Endothelial cell of umbilical vein (primary cell): Measurements from ENCODE around the gene ALOX5AP. TPM values are rescaled to one million over a fixed set of nuclear protein-coding genes. Genes with fewer than 3 reads are reported as not detected.

Experiments used
- BruUV-seq: library from RNA; stranded (reverse); fragments of 400-500 nt; replicated peaks from 2 replicates; lab custom pipeline; 2021; lab: Mats Ljungman, UMichigan
- CTCF ChIA-PET: fragments of 300-600, 350-600 bp; sonication (Branson Sonifier 250); formaldehyde crosslinking; loops from one replicate; lab custom pipeline; 2021; ENCODE audit warnings: antibody characterized with exemption, inconsistent platforms; lab: Charles Lee
- POLR2A ChIA-PET: fragments of 300-600, 350-600 bp; sonication (Branson Sonifier 250); formaldehyde crosslinking; loops from one replicate; lab custom pipeline; 2021; ENCODE audit warnings: antibody characterized with exemption, inconsistent platforms; lab: Charles Lee
- DNase-seq: peaks from one replicate; pipeline ENCODE4 v3.0.0-alpha.2; 2011; ENCODE audit warnings: low read depth, low spot score
- FAIRE-seq: peaks from 2 replicates; lab custom pipeline; 2011; peaks lifted over from hg19 to GRCh38; lab: Jason Lieb, UNC
- H2AFZ ChIP-seq: 2 replicates; pipeline ENCODE4 v1.6.0; 2012; ENCODE audit warnings: low read depth, low read length, control low read depth, inconsistent platforms
- H3K27ac ChIP-seq: 2 replicates; pipeline ENCODE4 v1.5.1; 2011; ENCODE audit warnings: low read depth, mild to moderate bottlenecking, control low read depth, low read length, moderate library complexity; ENCODE audit not compliant: insufficient read depth
- H3K27me3 ChIP-seq, 2 experiments: 2 replicates each; pipeline versions ENCODE4 v1.6.0 to v1.6.1; 2011; ENCODE audit warnings: low read length in 2 of 2, mixed read lengths in 1 of 2; ENCODE audit not compliant: control insufficient read depth in 2 of 2, insufficient read depth in 2 of 2
- H3K36me3 ChIP-seq, 2 experiments: 2 replicates in 1 of 2; 3 replicates in 1 of 2; pipeline ENCODE4 v1.5.1; 2011; ENCODE audit warnings: low read length in 2 of 2, mild to moderate bottlenecking in 1 of 2, moderate library complexity in 1 of 2; ENCODE audit not compliant: control insufficient read depth in 2 of 2, insufficient read depth in 2 of 2; ENCODE audit errors: extremely low read depth in 1 of 2
- H3K4me1 ChIP-seq: 3 replicates; pipeline ENCODE4 v1.5.1; 2011; ENCODE audit warnings: mild to moderate bottlenecking, low read length; ENCODE audit not compliant: control insufficient read depth, insufficient read depth; ENCODE audit errors: extremely low read depth
- H3K4me2 ChIP-seq: 2 replicates; pipeline ENCODE4 v1.6.1; 2011; ENCODE audit warnings: low read length, control low read depth, mixed read lengths; ENCODE audit not compliant: insufficient read depth
- H3K4me3 ChIP-seq, 3 experiments: fragments of 200-600 bp in 1 of 3; sonication (generic), shearing (Covaris generic) in 1 of 3; replicated peaks in 1 of 3; 2 replicates each; pipeline ENCODE4 v1.5.1; 2011 to 2016; ENCODE audit warnings: control low read depth in 3 of 3, low read length in 3 of 3, mild to moderate bottlenecking in 2 of 3, inconsistent platforms in 1 of 3, low read depth in 1 of 3, moderate library complexity in 1 of 3; ENCODE audit not compliant: insufficient read depth in 1 of 3
- H3K79me2 ChIP-seq: 2 replicates; pipeline ENCODE4 v1.6.0; 2012; ENCODE audit warnings: low read length, inconsistent platforms; ENCODE audit not compliant: control insufficient read depth, insufficient read depth
- H3K9ac ChIP-seq: replicated peaks from 2 replicates; pipeline ENCODE3; 2011; ENCODE audit warnings: low read length, control low read depth; ENCODE audit not compliant: insufficient read depth; ENCODE audit errors: extremely low read depth
- H3K9me1 ChIP-seq: replicated peaks from 3 replicates; pipeline ENCODE4 v1.6.0; 2011; ENCODE audit warnings: mild to moderate bottlenecking, low read length; ENCODE audit not compliant: control insufficient read depth, insufficient read depth; ENCODE audit errors: extremely low read depth
- H3K9me3 ChIP-seq: replicated peaks from 2 replicates; pipeline ENCODE4 v1.5.1; 2012; ENCODE audit warnings: low read length, inconsistent platforms; ENCODE audit not compliant: control insufficient read depth, insufficient read depth
- H4K20me1 ChIP-seq: replicated peaks from 2 replicates; pipeline ENCODE3; 2011; ENCODE audit warnings: mild to moderate bottlenecking, low read length; ENCODE audit not compliant: control insufficient read depth, insufficient read depth; ENCODE audit errors: extremely low read depth
- CTCF ChIP-seq, 2 donors: IDR thresholded peaks; 1 replicate in 1 of 2; 2 replicates in 1 of 2; pipeline ENCODE4 v1.5.1; 2011; ENCODE audit warnings: low read length in 2 of 2, mild to moderate bottlenecking in 2 of 2, moderate library complexity in 2 of 2, control low read depth in 1 of 2, inconsistent platforms in 1 of 2, low read depth in 1 of 2; ENCODE audit not compliant: insufficient read depth in 1 of 2; ENCODE audit errors: extremely low read depth in 1 of 2
- EZH2 ChIP-seq: IDR thresholded peaks from 2 replicates; pipeline ENCODE4 v1.6.1; 2012; ENCODE audit warnings: borderline replicate concordance, low read depth, mild to moderate bottlenecking, moderate library complexity, low read length, inconsistent platforms; ENCODE audit not compliant: severe bottlenecking
- FOS ChIP-seq: IDR thresholded peaks from 2 replicates; pipeline ENCODE4 v1.6.1; 2011; ENCODE audit warnings: mild to moderate bottlenecking, low read length, moderate library complexity, borderline replicate concordance; ENCODE audit not compliant: insufficient read depth
- GATA2 ChIP-seq: IDR thresholded peaks from 2 replicates; pipeline ENCODE4 v1.7.0; 2011; ENCODE audit warnings: low read depth, mild to moderate bottlenecking, moderate library complexity, mixed read lengths, low read length; ENCODE audit not compliant: insufficient read length, insufficient read depth
- JUN ChIP-seq: IDR thresholded peaks from 2 replicates; pipeline ENCODE4 v1.6.1; 2011; ENCODE audit warnings: borderline replicate concordance, low read depth; ENCODE audit not compliant: insufficient read length, insufficient read depth
- MAX ChIP-seq: IDR thresholded peaks from 2 replicates; pipeline ENCODE4 v1.6.1; 2011; ENCODE audit not compliant: insufficient read depth, insufficient read length
- MYC ChIP-seq: IDR thresholded peaks from one replicate; pipeline ENCODE4 v1.6.1; 2011; ENCODE audit warnings: mild to moderate bottlenecking, low read depth, low read length
- POLR2A ChIP-seq: IDR thresholded peaks from 2 replicates; pipeline ENCODE4 v1.6.1; 2012; ENCODE audit warnings: low read depth, mild to moderate bottlenecking, control low read depth, low read length
- POLR2AphosphoS5 ChIP-seq: IDR thresholded peaks from 2 replicates; pipeline ENCODE4 v1.6.1; 2012; ENCODE audit warnings: low read depth, mild to moderate bottlenecking, control low read depth, low read length, moderate library complexity; ENCODE audit not compliant: insufficient read depth
- dilution Hi-C: fragments of 300-500 bp; cut with MboI; formaldehyde crosslinking; loops from one replicate; pipeline ENCODE4 v1.15.0; 2019; ENCODE audit warnings: low sequenced_read_pairs; ENCODE audit not compliant: extremely low pct_ligation_motif_present
- intact Hi-C: fragments of 100-400 bp; cut with micrococcal nuclease; formaldehyde crosslinking; loops from one replicate; pipeline ENCODE4 v1.10.0; 2022
- polyA plus RNA-seq, 4 experiments: library from polyadenylated mRNA; depleted of rRNA in 3 of 4; stranded (reverse) in 3 of 4; unstranded in 1 of 4; fragments of >200 nt; gene quantifications; 2 replicates each; pipeline versions ENCODE4 v1.2.1 to v1.2.3, GENCODE V29; 2011 to 2012; ENCODE audit warnings: missing spikeins in 1 of 4
- total RNA-seq: library from RNA; stranded (reverse); gene quantifications from 2 replicates; pipeline ENCODE4 v1.2.3, GENCODE V29; 2021

ALOX5AP gene
- total and polyA plus RNA-seq, 2 donors (not counting 3 experiments of a cell fraction or from before 2014, with no cell fraction given) = 1.8 TPM; not detected in 1

DNA sequence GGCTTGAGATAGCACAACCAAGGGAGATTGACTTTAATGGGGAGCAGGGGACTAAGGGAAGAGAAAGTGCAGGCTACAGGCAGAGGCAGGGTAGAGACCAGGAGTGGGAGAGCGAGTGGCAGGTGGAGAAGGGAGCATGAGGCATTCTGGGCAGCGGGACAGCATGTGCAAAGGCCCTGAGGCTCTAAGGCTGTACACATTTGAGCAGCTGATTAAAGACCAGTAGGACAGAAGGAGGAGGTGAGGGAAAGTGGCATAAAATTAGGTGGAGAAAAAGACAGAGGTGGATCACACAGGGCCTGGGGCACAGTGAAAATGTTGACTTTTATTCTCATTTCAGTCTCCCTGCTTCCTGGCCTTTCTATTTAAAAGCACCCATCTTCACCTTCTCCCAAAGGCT, 74.4 kb downstream of the ALOX5AP start:
- Histone ChIP-seq H3K4me3 (no peak overlapping the region), H3K4me1 (peaks cover 13% of the 10 kb centered on the region), H2AFZ (no peak overlapping the region), H3K9me3 (no peaks in the 10 kb centered on the region), H3K9me1 (no peaks in the 10 kb centered on the region), H3K4me2 (no peak overlapping the region), H3K9ac (no peak overlapping the region), H4K20me1 (no peaks in the 10 kb centered on the region), H3K36me3 (no peaks in the 10 kb centered on the region), H3K27ac (no peak overlapping the region), H3K27me3 (no peaks in the 10 kb centered on the region), H3K79me2 (no peaks in the 10 kb centered on the region)
- intact Hi-C loops (no loop called here), dilution Hi-C loops (loop anchor here (10.0 kb wide), 1 partner anchor 55 kb away; no protein-coding TSS in a partner anchor)
- FAIRE-seq (no peak), DNase-seq (no peak)
- BruUV-seq = no TSS peak
- ChIA-PET POLR2A (no interaction called here), CTCF (no interaction called here)
- no peak for TF ChIP-seq FOS
- no peak for TF ChIP-seq MYC
- TF ChIP-seq GATA2 = no peak
- TF ChIP-seq POLR2A = no peak
- TF ChIP-seq POLR2AphosphoS5 = no peak
- no peak for TF ChIP-seq JUN
- TF ChIP-seq CTCF (IDR thresholded peaks at IDR 0.05; ENCODE audit: extremely low read depth in 1 of 2, insufficient read depth in 1 of 2, low read depth in 1 of 2, low read length in 2 of 2) = no peak
- TF ChIP-seq EZH2 = no peak
- no peak for TF ChIP-seq MAX
